WTC11 (cell line): ENCODE data around the gene ELMO3. TPM values are rescaled to one million over a fixed set of nuclear protein-coding genes. Genes with fewer than 3 reads are reported as not detected.

ENCODE experiments used
- ARID4B ChIP-seq: sonication (generic); formaldehyde crosslinking; IDR thresholded peaks from 2 replicates; pipeline ENCODE4 v1.8.0; 2023; ENCODE audit warnings: missing genetic modification reagents, mild to moderate bottlenecking, borderline replicate concordance
- ATF6 ChIP-seq: sonication (generic); formaldehyde crosslinking; IDR thresholded peaks from 2 replicates; pipeline ENCODE4 v1.8.1; 2023; ENCODE audit warnings: mild to moderate bottlenecking, missing genetic modification reagents
- CREB1 ChIP-seq: sonication (generic); formaldehyde crosslinking; IDR thresholded peaks from 2 replicates; pipeline ENCODE4 v1.8.0; 2023; ENCODE audit warnings: mild to moderate bottlenecking, missing genetic modification reagents
- ESRRA ChIP-seq: sonication (generic); formaldehyde crosslinking; IDR thresholded peaks from 2 replicates; pipeline ENCODE4 v1.8.1; 2022; ENCODE audit warnings: mild to moderate bottlenecking, missing genetic modification reagents, borderline replicate concordance
- ETV6 ChIP-seq: sonication (generic); formaldehyde crosslinking; IDR thresholded peaks from 2 replicates; pipeline ENCODE4 v1.8.1; 2022; ENCODE audit warnings: mild to moderate bottlenecking, missing genetic modification reagents
- FOXP4 ChIP-seq: sonication (generic); formaldehyde crosslinking; IDR thresholded peaks from 2 replicates; pipeline ENCODE4 v1.8.0; 2022; ENCODE audit warnings: mild to moderate bottlenecking, missing genetic modification reagents
- GRHL2 ChIP-seq: fragments of 250-450 bp; sonication (Bioruptor Pico); IDR thresholded peaks from 2 replicates; pipeline ENCODE4 v1.8.0; 2022; ENCODE audit warnings: mild to moderate bottlenecking, moderate library complexity; ENCODE audit not compliant: insufficient replicate concordance, severe bottlenecking
- GTF2I ChIP-seq: fragments of 250-450 bp; sonication (Bioruptor Pico); conservative IDR thresholded peaks from 2 replicates; pipeline ENCODE4 v1.4.0; 2021; ENCODE audit warnings: mild to moderate bottlenecking
- KAT7 ChIP-seq: sonication (generic); formaldehyde crosslinking; IDR thresholded peaks from 2 replicates; pipeline ENCODE4 v1.8.1; 2023; ENCODE audit warnings: missing genetic modification reagents, mild to moderate bottlenecking, borderline replicate concordance
- MXD4 ChIP-seq: fragments of 250-450 bp; sonication (Bioruptor Pico); IDR thresholded peaks from 2 replicates; pipeline ENCODE4 v1.8.0; 2021; ENCODE audit warnings: mild to moderate bottlenecking, moderate library complexity, borderline replicate concordance
- NFE2L1 ChIP-seq: sonication (generic); formaldehyde crosslinking; IDR thresholded peaks from 2 replicates; pipeline ENCODE4 v1.8.1; 2023; ENCODE audit warnings: missing genetic modification reagents
- NFYB ChIP-seq: sonication (generic); formaldehyde crosslinking; conservative IDR thresholded peaks from 2 replicates; pipeline ENCODE4 v1.8.0; 2022; ENCODE audit warnings: low read depth, missing genetic modification reagents
- NR2C2 ChIP-seq: sonication (generic); formaldehyde crosslinking; IDR thresholded peaks from 2 replicates; pipeline ENCODE4 v1.8.0; 2022; ENCODE audit warnings: mild to moderate bottlenecking, missing genetic modification reagents
- NR3C1 ChIP-seq: sonication (generic); formaldehyde crosslinking; conservative IDR thresholded peaks from 2 replicates; pipeline ENCODE4 v1.8.1; 2023; ENCODE audit warnings: low read depth, mild to moderate bottlenecking, missing genetic modification reagents
- SOX15 ChIP-seq: fragments of 250-450 bp; sonication (Bioruptor Pico); IDR thresholded peaks from 2 replicates; pipeline ENCODE4 v1.9.0; 2021; ENCODE audit warnings: mild to moderate bottlenecking
- TCF7 ChIP-seq: sonication (generic); formaldehyde crosslinking; IDR thresholded peaks from 2 replicates; pipeline ENCODE4 v1.8.0; 2022; ENCODE audit warnings: mild to moderate bottlenecking, low read depth, missing genetic modification reagents, moderate library complexity
- ZBTB21 ChIP-seq: sonication (generic); formaldehyde crosslinking; IDR thresholded peaks from 2 replicates; pipeline ENCODE4 v1.8.1; 2023; ENCODE audit warnings: mild to moderate bottlenecking, missing genetic modification reagents, borderline replicate concordance
- ZNF263 ChIP-seq: sonication (generic); formaldehyde crosslinking; IDR thresholded peaks from 2 replicates; pipeline ENCODE4 v1.8.1; 2022; ENCODE audit warnings: low read depth, mild to moderate bottlenecking, moderate library complexity, missing genetic modification reagents
- ZNF396 ChIP-seq: fragments of 250-450 bp; sonication (Bioruptor Pico); IDR thresholded peaks from 2 replicates; pipeline ENCODE4 v1.8.0; 2021; ENCODE audit warnings: mild to moderate bottlenecking, moderate library complexity, borderline replicate concordance
- ZNF512 ChIP-seq: sonication (generic); formaldehyde crosslinking; IDR thresholded peaks from 2 replicates; pipeline ENCODE4 v1.8.1; 2022; ENCODE audit warnings: missing genetic modification reagents, borderline replicate concordance
- ZSCAN18 ChIP-seq: fragments of 250-450 bp; sonication (Bioruptor Pico); IDR thresholded peaks from 2 replicates; pipeline ENCODE4 v2.1.2; 2022; ENCODE audit warnings: mild to moderate bottlenecking, moderate library complexity
- total RNA-seq: library from RNA; stranded (reverse); gene quantifications from 3 replicates; pipeline ENCODE4 v1.2.3, GENCODE V29; 2021
- TF ChIP-seq, protein P1 (sequence below): sonication (generic); formaldehyde crosslinking; IDR thresholded peaks from 2 replicates; pipeline ENCODE4 v1.8.1; 2022; ENCODE audit warnings: mild to moderate bottlenecking, missing genetic modification reagents, moderate library complexity, borderline replicate concordance
- TF ChIP-seq, protein P2 (sequence below): fragments of 250-450 bp; sonication (Bioruptor Pico); conservative IDR thresholded peaks from 2 replicates; pipeline ENCODE4 v1.9.0; 2021; ENCODE audit warnings: mild to moderate bottlenecking

ELMO3 gene
- total RNA-seq, 1 experiment from 2014 or later = 13.6 TPM

GRCh38 chr16:67247192-67248072 is 48.5 kb downstream of the ELMO3 start, which contains the start of gene FHOD1 (continued):
- no peak for TF ChIP-seq ZNF263
- TF ChIP-seq FOXP4 (CRISPR knock-in tag) = peak; percentile 56; the same call in 1 of the 2 replicates
- no peak for TF ChIP-seq NFE2L1 (CRISPR knock-in tag)
- TF ChIP-seq ZSCAN18 (CRISPR knock-in tag) = no peak
- TF ChIP-seq GTF2I (CRISPR knock-in tag) = no peak
- no peak for TF ChIP-seq TCF7 (CRISPR knock-in tag)
- no peak; the same call in 1 of the 2 replicates for TF ChIP-seq ETV6 (CRISPR knock-in tag)
- no peak for TF ChIP-seq NFYB (CRISPR knock-in tag)
- no peak for TF ChIP-seq ZBTB21 (CRISPR knock-in tag)
- no peak for TF ChIP-seq ESRRA (CRISPR knock-in tag)
- TF ChIP-seq ZNF512 (CRISPR knock-in tag) = no peak
- 0 out of 2 replicates have a peak, but pooled peaks have one; percentile 56 for TF ChIP-seq KAT7
- TF ChIP-seq ARID4B = peak; percentile 13; the same call in 1 of the 2 replicates
- TF ChIP-seq, protein P1, sequence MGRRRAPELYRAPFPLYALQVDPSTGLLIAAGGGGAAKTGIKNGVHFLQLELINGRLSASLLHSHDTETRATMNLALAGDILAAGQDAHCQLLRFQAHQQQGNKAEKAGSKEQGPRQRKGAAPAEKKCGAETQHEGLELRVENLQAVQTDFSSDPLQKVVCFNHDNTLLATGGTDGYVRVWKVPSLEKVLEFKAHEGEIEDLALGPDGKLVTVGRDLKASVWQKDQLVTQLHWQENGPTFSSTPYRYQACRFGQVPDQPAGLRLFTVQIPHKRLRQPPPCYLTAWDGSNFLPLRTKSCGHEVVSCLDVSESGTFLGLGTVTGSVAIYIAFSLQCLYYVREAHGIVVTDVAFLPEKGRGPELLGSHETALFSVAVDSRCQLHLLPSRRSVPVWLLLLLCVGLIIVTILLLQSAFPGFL (CRISPR knock-in tag) = 0 out of 2 replicates have a peak, but pooled peaks have one; percentile 53
- TF ChIP-seq ATF6 = no peak
- no peak for TF ChIP-seq CREB1 (CRISPR knock-in tag)
- no peak for TF ChIP-seq SOX15
- no peak for TF ChIP-seq NR3C1 (CRISPR knock-in tag)
- TF ChIP-seq NR2C2 (CRISPR knock-in tag) = no peak
- no peak for TF ChIP-seq GRHL2 (CRISPR knock-in tag)
- TF ChIP-seq, protein P2, sequence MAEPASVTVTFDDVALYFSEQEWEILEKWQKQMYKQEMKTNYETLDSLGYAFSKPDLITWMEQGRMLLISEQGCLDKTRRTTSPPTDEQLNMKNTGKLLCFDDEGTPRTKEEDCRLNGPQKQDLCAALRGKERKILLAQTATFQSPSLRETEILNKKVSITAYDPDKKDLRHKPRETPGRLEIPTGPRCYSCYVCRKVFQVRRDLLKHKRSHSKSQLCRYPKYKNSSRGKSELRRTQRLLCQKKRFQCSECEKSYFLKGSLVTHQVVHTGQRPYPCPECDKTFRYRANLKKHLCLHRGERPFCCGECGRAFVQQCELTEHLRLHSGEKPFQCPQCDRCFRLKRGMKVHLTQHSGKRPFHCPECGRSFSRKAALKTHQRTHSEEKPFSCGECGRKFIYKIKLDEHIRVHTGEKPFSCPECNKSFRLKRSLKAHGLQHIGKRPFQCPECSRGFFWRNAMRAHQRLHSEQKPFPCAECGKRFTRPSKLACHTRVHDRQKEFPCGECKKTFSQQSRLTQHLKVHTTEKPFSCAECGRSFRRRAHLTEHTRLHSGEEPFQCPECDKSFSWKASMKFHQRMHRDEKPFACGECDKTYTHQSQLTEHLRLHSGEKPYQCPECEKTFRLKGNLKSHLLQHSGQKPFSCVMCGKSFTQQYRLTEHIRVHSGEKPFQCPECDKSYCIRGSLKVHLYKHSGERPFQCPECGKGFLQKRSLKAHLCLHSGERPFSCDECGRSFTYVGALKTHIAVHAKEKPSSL (CRISPR knock-in tag) = no peak
- no peak for TF ChIP-seq MXD4 (CRISPR knock-in tag)
- TF ChIP-seq ZNF396 (CRISPR knock-in tag) = no peak
